Testis (tissue), 2 donors: ENCODE results near the gene MAPRE3.

Source experiments
- CTCF ChIP-seq, 3 experiments: fragments of 450-650 bp in 2 of 3; fragments of 200-600 bp in 1 of 3; sonication (generic) in 1 of 3; IDR thresholded peaks; one replicate each; pipeline ENCODE4 v1.5.1; 2016 to 2019; ENCODE audit warnings: antibody characterized with exemption in 3 of 3, mild to moderate bottlenecking in 2 of 3, moderate library complexity in 1 of 3
- POLR2A ChIP-seq: fragments of 450-650 bp; IDR thresholded peaks from one replicate; pipeline ENCODE4 v1.6.1; 2017; ENCODE audit warnings: antibody characterized with exemption, mild to moderate bottlenecking, moderate library complexity

DNA sequence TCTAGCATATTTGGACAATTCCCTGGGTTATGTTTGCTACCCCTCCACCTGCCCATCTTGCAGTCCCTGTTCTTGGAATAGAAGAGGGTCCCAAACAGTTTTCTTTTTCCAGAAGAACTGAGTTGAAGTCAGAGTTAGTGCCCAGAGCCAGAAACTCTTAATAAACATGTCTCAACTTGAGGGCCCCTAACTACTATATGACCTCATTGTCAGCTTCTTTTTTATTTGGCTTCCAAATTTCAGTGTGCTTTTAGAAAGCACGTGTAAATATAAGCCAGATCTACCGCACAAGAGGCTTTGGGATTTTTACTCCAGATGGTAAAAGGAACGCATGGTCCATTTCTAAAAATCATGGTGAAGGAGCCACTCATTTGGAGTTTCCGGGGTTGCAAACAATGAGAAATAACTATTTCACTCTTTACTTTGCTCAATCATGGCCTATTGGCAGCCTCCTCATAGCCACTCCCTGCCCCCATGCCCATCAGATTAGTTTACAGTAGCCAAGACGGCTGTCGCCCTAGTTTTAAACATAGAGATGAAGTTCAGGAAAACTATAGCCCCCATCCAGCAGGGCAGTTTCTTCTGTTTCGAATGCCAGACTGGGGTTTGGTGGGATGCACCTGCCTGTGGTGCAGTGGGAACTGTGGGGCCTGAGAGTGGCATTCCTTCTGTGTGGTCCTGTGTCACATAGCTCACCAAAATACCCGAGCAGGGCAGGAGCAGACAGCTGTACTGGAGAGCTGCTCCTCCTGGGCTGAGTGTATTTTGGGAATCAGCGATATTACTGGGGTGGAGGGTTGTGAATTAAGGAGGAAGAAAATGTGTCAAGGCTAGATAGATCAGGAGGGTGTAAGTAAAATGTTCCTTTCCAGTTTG, 1.7 kb downstream of the MAPRE3 start:
- no peak for TF ChIP-seq CTCF (IDR thresholded peaks at IDR 0.05)
- no peak for TF ChIP-seq POLR2A
